Spleen (tissue), 11 donors: ENCODE results near the gene SLC4A11. TPM values are rescaled to one million over a fixed set of nuclear protein-coding genes. Genes with fewer than 3 reads are reported as not detected.

Source experiments
- DNase-seq: peaks from one replicate; pipeline ENCODE4 v3.0.0-alpha.2; 2020
- H3K27ac ChIP-seq, 8 donors: fragments of 200-600 bp; sonication (generic) in 7 of 8; 1 replicate in 4 of 8; 2 replicates in 4 of 8; pipeline versions ENCODE4 v1.5.0 to v1.8.0; 2016 to 2021; ENCODE audit warnings: inconsistent platforms in 4 of 8, mild to moderate bottlenecking in 4 of 8, moderate library complexity in 1 of 8
- H3K27me3 ChIP-seq, 7 donors: fragments of 200-600 bp; sonication (generic) in 6 of 7; replicated peaks in 1 of 7; 1 replicate in 4 of 7; 2 replicates in 3 of 7; pipeline versions ENCODE4 v1.5.0 to v1.8.0; 2016 to 2021; ENCODE audit warnings: inconsistent platforms in 3 of 7, mild to moderate bottlenecking in 1 of 7
- H3K36me3 ChIP-seq, 6 donors: fragments of 200-600 bp; sonication (generic) in 5 of 6; 1 replicate in 4 of 6; 2 replicates in 2 of 6; pipeline versions ENCODE4 v1.5.0 to v1.8.0; 2016 to 2021; ENCODE audit warnings: inconsistent platforms in 2 of 6
- H3K4me1 ChIP-seq, 6 donors: fragments of 200-600 bp; sonication (generic) in 5 of 6; 1 replicate in 3 of 6; 2 replicates in 3 of 6; pipeline versions ENCODE4 v1.5.0 to v1.8.0; 2016 to 2021; ENCODE audit warnings: inconsistent platforms in 3 of 6
- H3K4me3 ChIP-seq, 8 donors: fragments of 200-600 bp; sonication (generic) in 7 of 8; 1 replicate in 4 of 8; 2 replicates in 4 of 8; pipeline versions ENCODE4 v1.5.0 to v1.8.0; 2016 to 2021; ENCODE audit warnings: inconsistent platforms in 4 of 8, mild to moderate bottlenecking in 4 of 8, moderate library complexity in 2 of 8
- H3K9me3 ChIP-seq, 8 donors: fragments of 200-600 bp; sonication (generic) in 7 of 8; 1 replicate in 4 of 8; 2 replicates in 4 of 8; pipeline versions ENCODE4 v1.5.0 to v1.8.0; 2016 to 2021; ENCODE audit warnings: inconsistent platforms in 4 of 8
- CTCF ChIP-seq, 11 experiments: fragments of 200-600 bp in 7 of 11; fragments of 450-650 bp in 4 of 11; sonication (generic) in 4 of 11; IDR thresholded peaks in 8 of 11; conservative IDR thresholded peaks in 3 of 11; 1 replicate in 7 of 11; 2 replicates in 4 of 11; pipeline versions ENCODE4 v1.4.0 to v1.8.0; 2016 to 2021; ENCODE audit warnings: antibody characterized with exemption in 11 of 11, inconsistent platforms in 4 of 11, mild to moderate bottlenecking in 1 of 11
- POLR2A ChIP-seq, 3 donors: fragments of 450-650 bp; IDR thresholded peaks; one replicate each; pipeline ENCODE4 v1.5.1; 2017; ENCODE audit warnings: antibody characterized with exemption in 3 of 3, mild to moderate bottlenecking in 1 of 3
- POLR2AphosphoS5 ChIP-seq, 3 donors: sonication (generic); formaldehyde crosslinking; IDR thresholded peaks; one replicate each; pipeline ENCODE4 v1.5.1; 2017; ENCODE audit warnings: antibody characterized with exemption in 3 of 3
- WGBS, 5 donors: extraction: QIAGEN DNeasy Blood & Tissue Kit in 3 of 5; methylation state at CpG; one replicate each; pipeline versions ENCODE4 v1.1.5 to v1.1.7; 2013 to 2018; 5-methylcytosine and 5-hydroxymethylcytosine counted together
- intact Hi-C: fragments of 100-400 bp; cut with DNase I; formaldehyde crosslinking; loops from one replicate; pipeline ENCODE4 v1.15.0; 2023; ENCODE audit warnings: low total_unique reads
- polyA plus RNA-seq, 3 donors: library from polyadenylated mRNA; stranded (reverse); fragments of 200-250 nt; gene quantifications; one replicate each; pipeline ENCODE4 v1.2.1, GENCODE V29; 2013
- total RNA-seq, 7 donors: library from RNA; depleted of rRNA in 3 of 7; stranded (reverse); fragments of >200 nt in 3 of 7; fragmentation: NEBNext Ultra II Directional in 4 of 7; extraction: Animal tissue kit (Norgen Biotek cat#: 25700) in 4 of 7; gene quantifications; one replicate each; pipeline versions ENCODE4 v1.1.0 to v1.2.1, GENCODE V29; 2016 to 2021
- donor health status: healthy with polysubstance abuse.
- donor health status: DM: no; HTN: no; CAD: no; lungs with moderate emphysema.
- donor health status: DM: no; HTN: no; CAD: no.
- donor health status: Bipolar disorder and iron deficiency.
- donor health status: healthy.
- donor health status: DM: no; HTN: no; CAD: no.
- donor health status: DM: yes; HTN: yes; CAD: no.

The SLC4A11 gene
- total and polyA plus RNA-seq, 10 donors = 0.52 to 1.6 (median 0.92) TPM

GRCh38 chr20:3246682-3247081, 7.7 kb upstream of the SLC4A11 start:
- intact Hi-C loops = no loop called here

GRCh38 chr20:3245711-3246110, 6.7 kb upstream of the SLC4A11 start:
- DNase-seq = no peak
- peaks cover 0 to 7% (median under 1%) of the 10 kb centered on the region in 6 donors for H3K36me3 ChIP-seq
- TF ChIP-seq POLR2A (IDR thresholded peaks at IDR 0.05) = no peak
- TF ChIP-seq CTCF (IDR thresholded peaks at IDR 0.05 in 8 of 11, conservative IDR thresholded peaks at IDR 0.05 in 3 of 11) = no peak
- no peak for TF ChIP-seq POLR2AphosphoS5 (IDR thresholded peaks at IDR 0.05)

More at GRCh38 chr20:3246682-3247081, 7.7 kb upstream of the SLC4A11 start:
- peaks cover 8 to 22% (median 14%) of the 10 kb centered on the region in 6 donors for H3K4me1 ChIP-seq
- WGBS, 5 donors = 90 to 100% (median 92%) methylated on average over 1 of the region's 1 CpG
- H3K4me3 ChIP-seq = no peak overlapping the region
- no peaks in the 10 kb centered on the region for H3K9me3 ChIP-seq
- H3K27me3 ChIP-seq = peaks cover 0 to 58% (median 7%) of the 10 kb centered on the region in 7 donors
- no peak for DNase-seq
- no peak overlapping the region for H3K27ac ChIP-seq
- TF ChIP-seq POLR2AphosphoS5 (IDR thresholded peaks at IDR 0.05) (no peak), CTCF (IDR thresholded peaks at IDR 0.05 in 8 of 11, conservative IDR thresholded peaks at IDR 0.05 in 3 of 11) (no peak), POLR2A (IDR thresholded peaks at IDR 0.05) (no peak)
- peaks cover 0 to 16% (median 6%) of the 10 kb centered on the region in 6 donors for H3K36me3 ChIP-seq

GRCh38 chr20:3245156-3245555, 6.2 kb upstream of the SLC4A11 start:
- peaks cover 0 to 72% (median 14%) of the 10 kb centered on the region in 7 donors for H3K27me3 ChIP-seq
- intact Hi-C loops = no loop called here
- 73 to 88% (median 80%) methylated on average over 2 of the region's 2 CpGs for WGBS, 5 donors
- TF ChIP-seq CTCF (IDR thresholded peaks at IDR 0.05 in 8 of 11, conservative IDR thresholded peaks at IDR 0.05 in 3 of 11) (no peak), POLR2AphosphoS5 (IDR thresholded peaks at IDR 0.05) (no peak), POLR2A (IDR thresholded peaks at IDR 0.05) (no peak)
- peaks cover 8 to 24% (median 15%) of the 10 kb centered on the region in 6 donors for H3K4me1 ChIP-seq
- DNase-seq = no peak
- H3K27ac ChIP-seq = no peak overlapping the region
- H3K4me3 ChIP-seq = no peak overlapping the region
- H3K9me3 ChIP-seq = no peaks in the 10 kb centered on the region
- peaks cover 0 to 1% (median 0%) of the 10 kb centered on the region in 6 donors for H3K36me3 ChIP-seq

More at GRCh38 chr20:3245711-3246110, 6.7 kb upstream of the SLC4A11 start:
- peaks cover 0 to 67% (median 9%) of the 10 kb centered on the region in 7 donors for H3K27me3 ChIP-seq
- H3K27ac ChIP-seq = no peak overlapping the region
- H3K9me3 ChIP-seq = no peaks in the 10 kb centered on the region
- H3K4me3 ChIP-seq = no peak overlapping the region
- intact Hi-C loops = no loop called here
- peaks cover 8 to 22% (median 14%) of the 10 kb centered on the region in 6 donors for H3K4me1 ChIP-seq
- 57 to 74% (median 65%) methylated on average over 4 of the region's 4 CpGs for WGBS, 5 donors

- peaks cover 0 to 72% (median 20%) of the 10 kb centered on the region in 7 donors for H3K27me3 ChIP-seq
- peaks cover 14 to 25% (median 20%) of the 10 kb centered on the region in 6 donors for H3K4me1 ChIP-seq
- 75 to 94% (median 79%) methylated on average over 1 of the region's 1 CpG; no CpG with 5 or more reads in 1 of the 5 donors for WGBS, 5 donors
- no peak overlapping the region for H3K27ac ChIP-seq
- H3K9me3 ChIP-seq = no peaks in the 10 kb centered on the region
- DNase-seq = no peak
- intact Hi-C loops = no loop called here
- TF ChIP-seq POLR2A (IDR thresholded peaks at IDR 0.05) (no peak), CTCF (IDR thresholded peaks at IDR 0.05 in 8 of 11, conservative IDR thresholded peaks at IDR 0.05 in 3 of 11) (no peak), POLR2AphosphoS5 (IDR thresholded peaks at IDR 0.05) (no peak)
- no peaks in the 10 kb centered on the region for H3K36me3 ChIP-seq
- no peak overlapping the region for H3K4me3 ChIP-seq
These were observed 5.6 kb upstream of the SLC4A11 start for GRCh38 chr20:3244613-3245012.
